DMS 273 (cell line): ENCODE measurements around the gene COMP.
A peak's percentile ranks its signal among the peaks of the same experiment; 100 is the strongest.

ENCODE experiments used
- DNase-seq: peaks from one replicate; lab custom pipeline; 2025; ENCODE audit not compliant: unreplicated experiment; lab: John Stamatoyannopoulos, UW

COMP gene

GRCh38 chr19:18804139-18804601 lies 13.1 kb upstream of the COMP start:
- DNase-seq = no peak

GRCh38 chr19:18803550-18804138 lies 12.5 kb upstream of the COMP start:
- DNase-seq = no peak

DNA sequence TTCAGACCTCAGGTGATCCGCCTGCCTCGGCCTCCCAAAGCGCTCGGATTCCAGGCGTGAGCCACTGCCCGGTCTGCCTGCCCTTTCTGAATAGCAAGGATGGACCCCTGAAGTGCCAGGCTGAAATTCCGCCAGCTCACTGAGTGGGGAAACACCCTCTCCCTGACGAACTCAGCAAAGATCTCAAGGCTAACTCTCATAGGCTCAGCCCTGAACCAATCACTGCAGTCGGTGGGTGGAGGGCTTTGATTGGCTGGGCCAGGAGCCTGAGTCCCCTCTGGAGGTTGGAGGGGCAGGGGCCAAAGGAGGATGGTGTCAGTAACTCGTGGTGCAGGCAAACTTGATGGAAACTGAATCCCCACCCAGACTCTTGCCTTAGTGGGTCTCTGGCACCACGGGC lies 11.2 kb upstream of the COMP start:
- peak; percentile 37 for DNase-seq

DNA sequence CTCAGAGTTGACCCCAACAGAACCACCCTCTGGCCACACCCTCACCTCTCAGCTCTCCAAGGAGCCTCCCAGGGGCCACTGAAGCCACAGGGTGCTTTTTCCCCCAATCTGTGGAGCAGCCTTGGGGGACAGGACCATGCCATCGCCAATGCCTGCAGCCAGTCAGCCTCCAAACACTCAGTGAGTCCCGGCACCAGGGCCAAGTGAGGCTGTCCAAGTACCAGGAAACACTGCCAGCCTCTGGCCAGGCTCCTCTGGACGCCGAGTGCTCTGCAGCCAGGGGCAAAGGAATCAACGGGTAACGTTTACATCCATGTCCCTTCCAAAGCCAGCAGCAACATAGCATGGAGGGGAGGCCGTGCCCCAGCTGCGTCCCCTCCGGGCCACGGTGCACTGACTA lies 9.5 kb upstream of the COMP start:
- DNase-seq = no peak

- DNase-seq = no peak
Observed at GRCh38 chr19:18800079-18800478, 9.0 kb upstream of the COMP start.

GRCh38 chr19:18799389-18799970 lies 8.4 kb upstream of the COMP start:
- DNase-seq = no peak

DNA sequence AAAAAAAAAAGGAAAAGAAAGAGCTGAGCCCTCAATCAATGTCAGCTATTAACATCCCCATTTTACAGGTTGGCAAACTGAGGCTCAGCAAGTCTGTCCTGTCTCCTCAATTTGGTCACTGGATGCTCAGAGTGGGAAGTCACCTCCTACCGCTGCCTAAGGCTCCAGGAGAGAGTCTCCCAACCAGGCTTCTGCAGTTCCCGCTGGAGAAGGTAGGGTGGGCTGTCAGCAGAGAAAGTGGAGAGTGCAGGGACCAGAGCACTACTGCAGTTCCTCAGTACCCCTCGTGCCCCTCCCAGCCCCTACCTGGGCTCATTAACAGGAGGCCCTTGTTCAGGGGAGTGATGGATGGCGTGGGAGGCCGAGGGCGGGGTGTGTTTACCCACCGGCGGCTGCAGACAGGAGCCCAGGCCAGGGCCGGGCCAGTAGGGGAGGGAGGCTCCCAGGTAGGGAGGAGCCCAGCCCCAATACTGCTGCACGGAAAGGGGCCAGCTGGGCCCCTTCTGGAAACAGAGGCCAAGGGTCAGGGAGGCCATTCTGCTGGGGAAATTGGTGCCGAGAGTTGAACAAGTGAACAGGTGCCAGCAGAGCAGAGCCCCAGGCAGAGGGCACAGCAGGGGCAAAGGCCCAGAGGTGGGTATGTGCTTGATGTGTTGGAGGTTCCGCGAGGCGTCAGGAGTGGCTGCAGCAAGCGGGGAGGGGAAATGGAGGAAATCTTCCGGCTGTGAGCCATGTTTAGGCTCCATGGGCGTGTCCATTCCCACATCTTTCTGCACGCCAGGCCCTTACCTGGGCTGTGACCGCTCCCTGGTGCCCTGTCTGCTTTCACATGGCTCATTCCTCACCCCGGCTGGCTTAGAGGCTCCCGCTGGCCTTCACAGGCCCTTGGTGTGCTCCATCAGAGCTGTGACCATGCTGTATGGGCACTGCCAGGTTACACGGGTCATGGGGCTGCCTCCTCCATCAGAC lies 7.6 kb upstream of the COMP start:
- no peak for DNase-seq

GRCh38 chr19:18796239-18796638 lies 5.1 kb upstream of the COMP start:
- DNase-seq = no peak

DNA sequence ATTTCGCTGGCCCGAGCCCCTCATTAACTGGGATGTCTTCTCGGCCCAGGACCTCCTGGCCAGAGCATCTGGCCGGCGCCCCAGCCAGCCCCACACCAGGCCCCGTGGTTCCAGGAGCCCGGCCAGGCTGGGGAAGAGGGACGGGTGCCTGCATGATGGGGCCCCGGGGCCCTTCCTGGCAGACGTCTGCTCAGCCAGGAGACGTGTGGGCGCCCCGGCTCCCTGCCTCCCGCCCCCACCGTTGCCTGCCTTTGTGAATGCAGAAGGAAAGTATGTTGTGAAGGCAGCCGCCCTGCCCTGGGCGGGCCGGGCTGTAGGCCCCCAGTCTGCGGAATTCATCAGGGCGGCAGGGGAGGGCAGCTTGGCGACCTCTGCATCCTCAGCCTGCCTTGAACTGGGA lies 4.4 kb upstream of the COMP start:
- peak; percentile 65 for DNase-seq

- DNase-seq = no peak
Observed at GRCh38 chr19:18794692-18795091, 3.6 kb upstream of the COMP start.

GRCh38 chr19:18794029-18794313 lies 2.9 kb upstream of the COMP start:
- DNase-seq = no peak

DNA sequence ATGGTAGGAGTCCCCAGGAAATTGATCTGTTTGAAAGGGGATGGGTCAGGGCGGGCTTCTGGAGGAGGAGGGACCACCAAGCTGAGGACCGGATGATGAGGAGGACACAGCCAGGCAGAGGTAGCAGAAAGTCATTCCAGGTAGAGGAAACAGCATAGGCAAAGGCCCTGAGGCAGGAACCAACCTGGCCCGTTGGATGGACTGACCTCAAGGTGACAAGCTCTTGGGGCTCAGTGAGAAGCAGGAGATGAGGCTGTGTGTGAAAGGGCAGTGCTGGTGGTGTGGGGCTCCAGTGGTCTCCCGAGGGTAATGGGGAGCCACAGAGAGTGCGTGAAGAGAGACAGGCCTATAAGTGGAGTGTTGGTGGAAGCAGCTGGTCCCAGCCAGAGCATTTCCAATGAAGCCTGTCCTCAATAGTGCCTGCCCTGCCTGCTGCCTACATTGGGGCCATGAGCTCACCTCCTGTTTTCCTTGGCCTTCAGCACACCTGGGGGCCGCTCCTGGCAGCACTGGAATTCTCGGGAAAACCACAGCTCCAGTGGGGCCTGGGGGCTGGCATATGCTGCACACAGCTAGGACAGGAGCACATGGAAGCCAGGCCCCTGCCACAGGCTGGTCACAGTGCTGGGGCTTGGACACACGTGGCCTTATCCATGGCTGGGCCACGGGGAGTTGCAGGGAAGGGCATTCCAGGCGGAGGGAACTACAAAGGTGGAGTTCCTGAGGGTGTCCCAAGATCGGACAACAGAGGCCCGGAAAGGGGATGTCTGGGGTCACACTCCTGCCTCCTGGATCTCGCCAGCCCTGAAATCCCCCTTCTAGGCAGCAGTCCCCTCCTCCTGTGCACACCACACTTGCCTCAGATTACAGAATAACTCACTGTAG lies 2.3 kb upstream of the COMP start:
- DNase-seq = no peak

GRCh38 chr19:18792661-18793060 lies 1.6 kb upstream of the COMP start:
- no peak for DNase-seq

DNA sequence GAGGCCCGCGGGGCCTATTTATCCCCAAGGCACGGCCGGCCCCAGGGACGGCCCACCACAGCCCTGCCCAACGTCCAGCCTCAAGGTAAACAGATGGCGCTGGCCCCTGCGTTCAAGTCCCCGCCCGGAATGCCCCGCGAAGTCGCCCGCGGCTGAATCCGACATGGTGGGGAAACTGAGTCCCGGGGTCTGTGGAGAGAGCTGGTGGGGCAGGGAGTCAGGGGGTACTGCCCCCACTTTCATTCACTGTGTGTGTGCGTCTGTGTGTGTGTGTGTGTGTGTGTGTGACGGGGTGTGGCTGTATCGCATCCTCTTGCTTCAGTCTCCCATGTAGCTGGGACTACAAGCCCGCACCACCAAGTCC lies 192 bp upstream of the COMP start:
- no peak for DNase-seq

- DNase-seq = peak; percentile 82
Observed at GRCh38 chr19:18789883-18790565, 1.1 kb downstream of the COMP start.

DNA sequence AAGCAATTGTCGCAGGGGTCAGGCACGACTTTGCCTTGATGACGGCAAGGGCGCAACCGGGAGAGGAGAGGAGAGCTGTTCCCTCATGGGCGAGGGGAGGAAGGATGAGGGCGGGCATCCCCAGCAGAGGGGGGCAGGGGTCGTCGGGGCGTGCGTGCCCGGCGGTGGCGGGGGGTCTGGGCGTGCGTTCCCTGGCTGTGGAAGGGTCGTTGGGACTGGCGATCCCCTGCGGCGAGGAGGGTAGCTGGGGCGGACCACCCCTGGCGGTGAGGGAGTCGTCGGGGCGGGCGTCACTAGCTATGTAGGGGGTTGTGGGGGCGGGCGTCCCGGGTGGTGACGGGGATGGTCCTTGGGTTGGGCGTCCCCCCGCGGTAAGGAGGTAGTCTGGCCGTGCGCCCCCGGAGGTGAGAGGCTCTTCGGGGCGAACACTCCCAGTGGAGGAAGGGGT lies 1.7 kb downstream of the COMP start:
- no peak for DNase-seq

DNA sequence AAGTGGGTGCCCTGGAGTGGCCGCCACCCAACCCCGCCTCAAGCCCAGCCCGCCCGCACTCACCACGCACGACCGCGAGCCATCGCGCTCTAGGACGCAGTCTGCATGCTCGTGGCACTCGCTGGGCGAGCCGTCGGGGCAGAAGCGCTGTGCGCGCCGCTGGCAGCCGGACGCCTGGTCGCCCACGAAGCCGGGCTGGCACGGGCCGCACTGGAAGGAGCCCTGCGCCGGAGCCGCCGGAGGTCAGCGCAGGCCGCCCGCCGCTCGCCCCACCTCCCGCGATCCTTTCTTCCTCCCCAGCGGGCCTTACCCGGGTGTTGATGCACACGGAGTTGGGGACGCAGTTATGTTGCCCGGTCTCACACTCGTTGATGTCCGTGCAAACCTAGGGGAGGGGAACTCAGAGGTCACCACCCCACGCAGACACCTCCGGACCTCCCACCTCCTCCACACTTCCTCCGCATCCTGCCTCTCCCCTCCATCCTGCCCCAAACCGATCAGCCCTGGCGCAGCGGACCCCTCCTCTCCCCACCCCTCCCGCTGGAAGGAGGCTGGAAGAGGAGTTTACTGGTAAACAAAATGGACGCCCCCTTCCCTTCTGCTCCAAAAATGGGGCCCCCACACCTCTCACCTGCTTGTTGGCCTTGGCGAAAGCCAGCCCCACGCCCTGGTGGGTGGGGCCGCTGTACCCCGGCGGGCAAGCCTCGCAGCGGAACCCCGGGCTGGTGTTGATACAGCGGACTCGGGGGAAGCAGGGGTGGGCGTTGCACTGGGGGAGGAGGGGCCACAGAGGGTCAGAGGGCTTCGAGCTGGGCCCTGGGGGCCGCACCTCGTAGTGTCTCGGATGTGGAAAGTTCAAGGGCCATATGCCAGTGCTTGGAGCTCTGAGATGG lies 2.3 kb downstream of the COMP start:
- no peak for DNase-seq

GRCh38 chr19:18785179-18786124 lies 5.7 kb downstream of the COMP start:
- peak; percentile 89 for DNase-seq

DNA sequence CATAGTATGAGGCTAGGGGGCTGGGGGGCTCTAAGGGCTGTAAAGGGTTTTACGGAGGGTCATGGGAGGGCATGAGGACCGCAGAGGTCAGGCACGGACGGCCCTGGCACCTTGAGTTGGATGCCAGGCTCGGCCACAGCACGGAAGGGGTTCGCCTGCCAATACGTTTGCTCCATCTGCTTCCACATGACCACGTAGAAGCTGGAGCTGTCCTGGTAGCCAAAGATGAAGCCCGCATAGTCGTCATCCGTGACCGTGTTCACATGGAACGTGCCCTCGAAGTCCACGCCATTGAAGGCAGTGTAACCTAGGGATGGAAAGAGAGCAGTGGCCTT lies 6.4 kb downstream of the COMP start:
- no peak for DNase-seq
